Hair follicular keratinocyte (primary cell): ENCODE measurements around the gene DGAT2. TPM values are rescaled to one million over a fixed set of nuclear protein-coding genes. Genes with fewer than 3 reads are reported as not detected.

Source experiments
- total RNA-seq: library from RNA; depleted of rRNA; stranded (reverse); fragments of >200 nt; gene quantifications from 2 replicates; pipeline ENCODE4 v1.2.3, GENCODE V29; 2015

The DGAT2 gene
- 2.3 and 2.4 TPM in 2 replicates for total RNA-seq

DNA sequence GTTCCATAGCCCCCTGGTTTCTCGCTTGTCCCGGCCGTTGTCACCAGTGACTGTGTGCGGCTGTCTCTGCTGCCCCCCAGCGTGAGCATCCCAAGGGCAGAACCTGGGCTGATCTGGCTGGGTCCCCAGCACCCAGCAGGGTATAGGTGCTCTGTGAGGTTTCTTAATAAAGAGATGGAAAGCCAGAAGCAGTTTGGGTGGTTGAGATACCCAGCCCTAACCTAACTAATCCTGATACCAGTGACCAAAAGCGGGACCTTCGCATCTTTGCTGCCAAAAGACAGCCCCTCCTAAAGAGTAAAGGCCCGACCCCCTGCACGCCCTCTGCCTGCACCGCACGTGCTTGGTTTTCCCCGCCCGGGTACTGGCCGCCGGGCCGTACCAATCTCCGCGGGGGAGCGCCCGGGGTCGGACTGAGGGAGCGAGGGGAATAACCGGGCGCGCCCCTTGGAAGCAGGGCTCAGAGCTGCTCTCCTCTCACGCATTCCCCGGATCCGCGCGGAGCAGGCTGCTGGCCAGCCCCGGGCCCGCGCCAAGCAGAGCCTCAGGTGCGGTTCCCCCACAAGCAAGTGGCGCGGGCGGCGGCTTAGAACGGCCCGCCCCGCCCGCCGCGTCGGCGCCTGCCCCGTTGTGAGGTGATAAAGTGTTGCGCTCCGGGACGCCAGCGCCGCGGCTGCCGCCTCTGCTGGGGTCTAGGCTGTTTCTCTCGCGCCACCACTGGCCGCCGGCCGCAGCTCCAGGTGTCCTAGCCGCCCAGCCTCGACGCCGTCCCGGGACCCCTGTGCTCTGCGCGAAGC lies at the start of gene DGAT2:
DGAT2 (plus strand) TSS at position 667 of the 797 bp plus-strand sequence. CDS start 214 bp downstream, outside the sequence.

GRCh38 chr11:75814677-75815344 lies 46.2 kb downstream of the DGAT2 start, which contains the start of gene UVRAG:
UVRAG (plus strand) TSS chr11:75815210; CDS start chr11:75815408, 198 bp downstream.

Other genes with a start within 250 kb of the DGAT2 start
- gene GDPD5, start 242.8 kb upstream of the DGAT2 start, total RNA-seq = 0.76 and 7.4 TPM in 2 replicates
- 519 and 618 TPM in 2 replicates for gene SERPINH1, start 206.5 kb upstream of the DGAT2 start, total RNA-seq
- gene MAP6, start 99.7 kb upstream of the DGAT2 start, total RNA-seq = 0.38 and 1.4 TPM in 2 replicates
- not detected in 2 replicates for gene MOGAT2, start 50.9 kb upstream of the DGAT2 start, total RNA-seq
- gene UVRAG, start 46.4 kb downstream of the DGAT2 start, total RNA-seq = 7.1 and 7.7 TPM in 2 replicates